Activated B cell treated with CpG ODN at 0.5 μM for 24 hours (primary cell): Measurements from ENCODE around the gene COL6A2. TPM values are rescaled to one million over a fixed set of nuclear protein-coding genes. Genes with fewer than 3 reads are reported as not detected.

Experiments used
- ATAC-seq: fragments of 200-7000 bp; cut with Tn5 transposase; one replicate; pipeline ENCODE4 v1.10.0; 2021; ENCODE audit warnings: low read depth, mild to moderate bottlenecking, moderate library complexity
- CTCF ChIA-PET: fragments of 350-600 bp; sonication (Branson Sonifier 250); formaldehyde crosslinking; loops from one replicate; lab custom pipeline; 2021; ENCODE audit warnings: antibody characterized with exemption; lab: Charles Lee
- POLR2A ChIA-PET: fragments of 350-600 bp; sonication (Branson Sonifier 250); formaldehyde crosslinking; loops from one replicate; lab custom pipeline; 2021; ENCODE audit warnings: antibody characterized with exemption; lab: Charles Lee
- DNase-seq: peaks from one replicate; pipeline ENCODE4 v3.0.0; 2022
- H3K27ac Mint-ChIP-seq: one replicate; pipeline ENCODE4 v1.8.0; 2020; ENCODE audit warnings: mixed read lengths
- H3K27me3 Mint-ChIP-seq: one replicate; pipeline ENCODE4 v1.8.0; 2021; ENCODE audit warnings: mixed read lengths
- H3K36me3 Mint-ChIP-seq: one replicate; pipeline ENCODE4 v1.8.0; 2021; ENCODE audit warnings: low read depth, mixed read lengths
- H3K4me1 Mint-ChIP-seq: one replicate; pipeline ENCODE4 v1.8.0; 2021; ENCODE audit warnings: mixed read lengths
- H3K4me3 Mint-ChIP-seq: one replicate; pipeline ENCODE4 v1.8.0; 2020; ENCODE audit warnings: mild to moderate bottlenecking, mixed read lengths
- H3K9me3 Mint-ChIP-seq: one replicate; pipeline ENCODE4 v1.8.0; 2020; ENCODE audit warnings: mixed read lengths
- CTCF ChIP-seq: fragments of 200-600 bp; IDR thresholded peaks from one replicate; pipeline ENCODE4 v1.8.0; 2022; ENCODE audit warnings: antibody characterized with exemption, mild to moderate bottlenecking
- intact Hi-C: fragments of 100-400 bp; cut with micrococcal nuclease; formaldehyde crosslinking; loops from one replicate; pipeline ENCODE4 v1.15.1; 2024
- total RNA-seq: library from RNA; stranded (reverse); gene quantifications from 2 replicates; pipeline ENCODE4 v1.2.3, GENCODE V29; 2022

Gene COL6A2
- total RNA-seq, 1 donor from 2014 or later = 0.40 TPM

GRCh38 chr21:46055863-46056281, 42.0 kb upstream of the COL6A2 start:
- ATAC-seq (no peak), DNase-seq (no peak)
- TF ChIP-seq CTCF = no peak
- POLR2A ChIA-PET = no interaction called here
- CTCF ChIA-PET = no interaction called here
- Mint-ChIP-seq H3K4me3 (no peak overlapping the region), H3K27me3 (peaks cover 16% of the 10 kb centered on the region), H3K4me1 (peaks cover 5% of the 10 kb centered on the region), H3K36me3 (no peaks in the 10 kb centered on the region), H3K9me3 (no peaks in the 10 kb centered on the region), H3K27ac (no peak overlapping the region)
- intact Hi-C loops = no loop called here

- CTCF ChIA-PET = no interaction called here
Observed at GRCh38 chr21:46056450-46056903, 41.4 kb upstream of the COL6A2 start.

GRCh38 chr21:46057111-46057709, 40.7 kb upstream of the COL6A2 start:
- ChIA-PET POLR2A (no interaction called here), CTCF (no interaction called here)
- ATAC-seq (no peak), DNase-seq (no peak)
- Mint-ChIP-seq H3K9me3 (peaks cover 8% of the 10 kb centered on the region), H3K36me3 (no peaks in the 10 kb centered on the region), H3K4me3 (no peak overlapping the region), H3K27me3 (peaks cover 23% of the 10 kb centered on the region), H3K27ac (no peak overlapping the region), H3K4me1 (peaks cover 5% of the 10 kb centered on the region)
- TF ChIP-seq CTCF = no peak
- intact Hi-C loops = no loop called here

More at GRCh38 chr21:46056450-46056903, 41.4 kb upstream of the COL6A2 start:
- Mint-ChIP-seq H3K27ac (no peak overlapping the region), H3K4me3 (no peak overlapping the region), H3K27me3 (peaks cover 16% of the 10 kb centered on the region), H3K9me3 (peaks cover 1% of the 10 kb centered on the region), H3K36me3 (no peaks in the 10 kb centered on the region), H3K4me1 (peaks cover 5% of the 10 kb centered on the region)
- ATAC-seq (no peak), DNase-seq (no peak)
- POLR2A ChIA-PET = no interaction called here
- TF ChIP-seq CTCF = no peak
- intact Hi-C loops = no loop called here

GRCh38 chr21:46057710-46058241, 40.1 kb upstream of the COL6A2 start:
- no peak for TF ChIP-seq CTCF
- Mint-ChIP-seq H3K27ac (no peak overlapping the region), H3K36me3 (no peaks in the 10 kb centered on the region), H3K27me3 (peaks cover 29% of the 10 kb centered on the region), H3K4me3 (no peak overlapping the region), H3K4me1 (peaks cover 5% of the 10 kb centered on the region), H3K9me3 (peaks cover 8% of the 10 kb centered on the region)
- ChIA-PET CTCF (no interaction called here), POLR2A (no interaction called here)
- no peak for DNase-seq
- no peak for ATAC-seq
- intact Hi-C loops = no loop called here

GRCh38 chr21:46058431-46059145, 39.3 kb upstream of the COL6A2 start:
- peaks cover 5% of the 10 kb centered on the region for H3K4me1 Mint-ChIP-seq
- H3K27ac Mint-ChIP-seq = no peak overlapping the region
- TF ChIP-seq CTCF = no peak
- ATAC-seq (no peak), DNase-seq (no peak)
- no peak overlapping the region for H3K4me3 Mint-ChIP-seq
- no peaks in the 10 kb centered on the region for H3K36me3 Mint-ChIP-seq
- H3K27me3 Mint-ChIP-seq = peaks cover 36% of the 10 kb centered on the region
- intact Hi-C loops = no loop called here
- H3K9me3 Mint-ChIP-seq = peaks cover 8% of the 10 kb centered on the region
- POLR2A ChIA-PET = no interaction called here
- CTCF ChIA-PET = no interaction called here
